Activated CD4-positive, alpha-beta T cell treated with anti-CD3 and anti-CD28 coated beads for 4 hours (primary cell): ENCODE data around the gene NFATC4.

Experiments
- DNase-seq, 2 donors: peaks; one replicate each; pipeline ENCODE4 v3.0.0-alpha.2; 2020

Gene NFATC4

GRCh38 chr14:24390701-24391468 is 22.9 kb downstream of the NFATC4 start:
- DNase-seq: no peak

DNA sequence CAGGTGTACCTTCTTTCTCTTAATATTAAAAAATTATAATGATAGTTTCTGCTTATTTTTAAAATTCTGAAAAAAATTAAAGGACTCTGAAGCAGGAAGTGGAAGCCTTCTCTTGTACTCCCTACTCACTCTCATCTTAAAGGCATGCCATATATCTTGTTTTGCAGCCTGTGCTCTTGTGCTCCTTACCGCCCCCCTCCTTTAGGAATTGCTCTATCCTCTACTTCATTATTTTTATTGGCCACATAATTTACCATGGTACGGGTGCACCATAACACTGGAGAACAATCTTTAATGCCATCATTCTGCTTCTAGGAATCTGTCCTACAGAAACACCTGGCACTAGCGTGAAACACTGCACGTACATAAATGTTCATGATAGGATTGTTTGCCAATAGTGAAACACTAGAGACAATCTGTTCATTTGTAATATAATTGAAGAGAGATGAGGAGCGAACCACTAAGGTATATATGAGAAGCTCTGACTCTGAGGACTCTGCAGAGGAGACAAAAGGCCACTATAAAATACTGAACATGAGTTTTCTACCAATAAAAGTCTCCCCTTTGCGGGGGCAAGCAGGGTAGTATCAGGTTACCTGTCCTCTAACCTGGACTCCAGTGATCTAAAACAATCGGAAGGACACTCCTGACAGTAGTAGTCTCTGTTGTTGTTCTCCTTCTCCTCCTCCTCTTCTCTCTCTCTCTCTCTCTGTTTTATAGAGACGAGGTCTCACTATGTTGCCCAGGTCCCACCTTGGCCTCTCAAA is 24.5 kb downstream of the NFATC4 start:
- no peak for DNase-seq

DNA sequence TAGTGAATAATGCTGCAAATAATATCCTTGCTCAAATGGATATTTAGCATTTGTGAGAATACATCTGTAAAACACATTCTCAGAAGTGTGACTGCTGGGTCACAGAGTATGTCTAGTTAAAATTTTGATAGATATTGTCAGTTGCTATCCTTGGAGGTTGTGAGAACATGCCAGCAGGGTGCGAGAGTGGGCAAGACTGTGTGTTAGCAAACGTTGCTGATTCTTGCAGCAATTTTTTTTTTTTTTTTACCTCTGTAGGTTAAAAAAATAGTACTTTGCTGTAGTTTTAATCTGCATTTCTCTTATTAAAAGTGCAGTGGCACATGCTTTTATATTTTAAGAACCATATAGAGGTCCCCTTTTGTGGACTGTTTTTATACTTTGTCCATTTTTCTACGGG is 26.3 kb downstream of the NFATC4 start:
- DNase-seq: no peak

GRCh38 chr14:24395609-24396582 is 27.9 kb downstream of the NFATC4 start:
- DNase-seq: no peak

GRCh38 chr14:24397639-24398292 is 29.8 kb downstream of the NFATC4 start:
- DNase-seq: no peak

- DNase-seq: no peak
These were observed 30.3 kb downstream of the NFATC4 start for GRCh38 chr14:24398293-24398652.

GRCh38 chr14:24398653-24399446 is 30.9 kb downstream of the NFATC4 start, which contains the start of gene NYNRIN:
NYNRIN (plus strand) TSS chr14:24399003; CDS start chr14:24399247, 244 bp downstream.
- DNase-seq: peak in 1 of 2 donors; percentile 16

GRCh38 chr14:24399447-24399822 is 31.5 kb downstream of the NFATC4 start:
- DNase-seq: no peak

- DNase-seq: no peak
These were observed 32.2 kb downstream of the NFATC4 start for GRCh38 chr14:24399999-24400718.

DNA sequence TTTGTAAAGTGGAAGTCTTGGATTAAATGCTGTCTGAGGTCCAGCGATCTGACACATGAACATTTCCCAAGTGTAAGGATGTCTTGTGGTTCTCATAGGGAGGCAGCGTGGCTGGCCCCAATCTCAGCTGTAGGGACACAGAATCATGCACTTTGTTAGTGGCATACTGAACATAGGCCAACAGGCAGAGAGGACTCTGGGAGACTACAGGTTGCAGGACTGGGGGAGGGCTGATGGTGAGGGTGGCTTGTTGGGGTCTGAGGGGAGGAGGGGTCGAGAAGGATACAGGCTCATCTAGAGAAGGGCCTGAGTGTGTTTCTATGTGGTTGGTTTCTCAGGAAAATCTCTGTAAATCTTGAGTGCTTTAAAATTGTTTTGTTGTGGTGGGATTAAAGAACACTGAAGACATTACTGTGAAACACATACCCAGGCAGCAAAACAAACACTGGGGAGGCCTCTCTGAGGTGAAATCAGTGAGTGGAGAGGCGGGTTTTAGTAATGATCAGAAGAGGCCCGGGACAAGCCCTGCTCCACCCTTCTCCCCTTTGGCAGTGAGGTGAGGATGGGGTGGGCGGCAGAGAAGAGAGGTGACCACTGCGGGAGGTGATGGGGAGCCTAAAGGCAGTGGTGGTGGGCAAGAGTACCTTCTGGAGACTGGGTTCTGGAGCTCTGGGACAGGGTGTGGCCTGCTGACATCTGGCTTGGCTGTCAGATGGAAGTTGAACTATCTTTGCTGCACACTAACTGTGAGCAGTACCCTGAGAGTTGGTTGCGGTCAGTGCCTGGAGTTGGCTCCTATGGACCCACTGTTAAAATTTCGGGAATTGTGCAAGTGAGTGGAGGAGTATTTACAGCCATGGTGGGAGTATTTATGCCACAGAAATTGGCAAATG is 34.1 kb downstream of the NFATC4 start:
- DNase-seq: no peak

GRCh38 chr14:24403294-24403998 is 35.5 kb downstream of the NFATC4 start:
- no peak for DNase-seq

GRCh38 chr14:24404814-24405213 is 36.8 kb downstream of the NFATC4 start:
- DNase-seq: no peak

DNA sequence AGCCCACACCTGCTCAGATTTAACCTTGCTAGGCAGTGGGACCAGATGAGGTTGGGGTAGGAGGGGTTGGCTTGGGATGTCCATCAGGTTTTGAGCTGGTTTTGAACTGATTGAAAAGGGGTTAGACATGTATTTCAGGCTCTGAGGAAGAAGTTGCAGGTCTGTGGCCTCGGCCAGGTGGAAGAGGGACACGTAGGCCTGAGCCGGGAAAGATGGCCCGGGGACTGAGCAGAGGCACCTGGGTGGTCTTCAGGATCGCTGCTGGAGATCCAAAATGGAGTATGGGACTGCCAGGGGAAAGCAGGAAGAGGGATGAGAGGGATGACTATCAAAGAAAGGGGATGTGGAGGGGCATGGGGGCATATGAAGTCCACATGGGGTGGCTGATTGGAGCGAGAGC is 38.4 kb downstream of the NFATC4 start:
- DNase-seq: no peak

DNA sequence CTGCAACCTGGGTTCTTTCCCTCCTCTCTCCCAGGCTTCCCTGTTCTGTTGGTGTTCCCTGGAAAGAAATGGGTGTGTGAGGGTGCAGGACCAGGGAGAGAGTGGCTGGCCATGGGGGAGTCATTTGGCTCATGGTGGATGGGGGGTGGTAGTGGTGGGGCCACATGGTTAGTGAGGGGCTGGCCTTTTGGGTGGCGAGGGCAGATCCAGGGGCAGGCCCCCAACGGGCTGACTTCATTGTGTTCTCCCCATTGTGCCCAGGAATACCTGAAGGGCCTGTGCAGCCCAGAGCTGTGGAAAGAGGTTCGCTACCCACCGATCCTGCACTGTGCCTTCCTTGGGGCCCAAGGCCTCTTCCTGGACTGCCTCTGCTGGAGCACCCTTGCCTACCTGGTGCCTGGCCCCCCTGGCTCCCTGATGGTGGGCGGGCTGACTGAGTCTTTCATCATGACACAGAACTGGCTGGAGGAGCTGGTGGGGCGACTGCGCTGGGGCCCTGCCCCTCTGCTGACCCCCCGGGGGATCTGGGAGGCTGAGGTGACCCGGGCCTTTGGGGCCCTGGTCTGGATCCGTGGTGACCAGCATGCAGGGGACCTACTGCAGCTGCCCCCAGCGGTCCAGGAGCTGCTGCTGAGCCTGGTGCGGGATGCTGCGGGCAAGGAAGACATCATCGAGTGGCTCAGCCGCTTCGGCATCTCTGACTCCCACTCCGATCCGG is 39.8 kb downstream of the NFATC4 start:
- DNase-seq: no peak

DNA sequence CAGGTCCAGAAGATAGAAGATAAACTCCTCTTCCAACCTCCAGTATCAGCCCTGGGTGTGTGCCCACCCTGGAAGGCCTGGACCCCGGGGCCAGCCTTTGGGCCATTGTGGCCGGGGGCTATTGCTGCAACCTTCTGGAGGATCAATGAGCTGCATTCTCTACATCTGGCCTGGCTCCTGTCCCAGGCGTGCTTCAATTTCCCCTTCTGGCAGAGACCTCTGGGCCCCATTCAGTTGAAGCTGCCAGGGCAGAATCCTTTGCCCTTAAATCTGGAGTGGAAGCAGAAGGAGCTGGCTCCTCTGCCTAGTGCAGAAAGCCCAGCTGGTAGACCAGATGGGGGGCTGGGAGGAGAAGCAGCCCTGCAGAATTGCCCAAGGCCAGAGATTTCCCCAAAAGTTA is 40.8 kb downstream of the NFATC4 start:
- no peak for DNase-seq

- no peak for DNase-seq
These were observed 41.2 kb downstream of the NFATC4 start for GRCh38 chr14:24409192-24409591.

GRCh38 chr14:24409956-24410355 is 42.0 kb downstream of the NFATC4 start:
- no peak for DNase-seq
